GM18499 (cell line): ENCODE results near the gene CPPED1.
"Not testable (repeated sequence)": the region's sequence is repeated elsewhere in the genome, so short reads cannot be mapped to it uniquely, and the experiment has no call there.

Experiments
- ATAC-seq: cut with Tn5 transposase; IDR thresholded peaks from one replicate; pipeline ENCODE4 v1.9.1; 2021; ENCODE audit warnings: moderate number of reproducible peaks; ENCODE audit not compliant: insufficient read depth, unreplicated experiment

The CPPED1 gene

GRCh38 chr16:12802661-12803060, 1.0 kb downstream of the CPPED1 start:
- ATAC-seq: no peak

GRCh38 chr16:12802048-12802447, 1.6 kb downstream of the CPPED1 start:
- no peak for ATAC-seq

- ATAC-seq: no peak
These were observed 2.1 kb downstream of the CPPED1 start for GRCh38 chr16:12801511-12802042.

- no peak for ATAC-seq
These were observed 2.9 kb downstream of the CPPED1 start for GRCh38 chr16:12800817-12801216.

- ATAC-seq: not testable (repeated sequence)
These were observed 3.7 kb downstream of the CPPED1 start for GRCh38 chr16:12799996-12800395.

GRCh38 chr16:12798846-12799245, 4.8 kb downstream of the CPPED1 start:
- ATAC-seq: no peak

GRCh38 chr16:12798171-12798570, 5.5 kb downstream of the CPPED1 start:
- ATAC-seq: no peak

- ATAC-seq: no peak
These were observed 7.2 kb downstream of the CPPED1 start for GRCh38 chr16:12796498-12796897.

GRCh38 chr16:12794486-12795387, 8.9 kb downstream of the CPPED1 start:
- ATAC-seq: no peak

GRCh38 chr16:12793865-12794240, 9.8 kb downstream of the CPPED1 start:
- no peak for ATAC-seq

GRCh38 chr16:12793120-12793864, 10.4 kb downstream of the CPPED1 start:
- no peak for ATAC-seq

- ATAC-seq: not testable (repeated sequence)
These were observed 11.2 kb downstream of the CPPED1 start for GRCh38 chr16:12792528-12792927.

GRCh38 chr16:12791340-12791739, 12.3 kb downstream of the CPPED1 start:
- ATAC-seq: no peak

GRCh38 chr16:12788758-12789157, 14.9 kb downstream of the CPPED1 start:
- no peak for ATAC-seq

GRCh38 chr16:12786081-12786480, 17.6 kb downstream of the CPPED1 start:
- no peak for ATAC-seq

GRCh38 chr16:12784076-12784475, 19.6 kb downstream of the CPPED1 start:
- no peak for ATAC-seq

GRCh38 chr16:12781777-12782176, 21.9 kb downstream of the CPPED1 start:
- no peak for ATAC-seq

GRCh38 chr16:12780467-12780866, 23.2 kb downstream of the CPPED1 start:
- ATAC-seq: no peak

GRCh38 chr16:12778726-12779125, 25.0 kb downstream of the CPPED1 start:
- ATAC-seq: no peak

GRCh38 chr16:12775656-12776236, 27.9 kb downstream of the CPPED1 start:
- ATAC-seq: no peak

- no peak for ATAC-seq
These were observed 30.5 kb downstream of the CPPED1 start for GRCh38 chr16:12773221-12773620.
